Measurements from ENCODE around the gene NKAIN4. TPM values are rescaled to one million over a fixed set of nuclear protein-coding genes. Genes with fewer than 3 reads are reported as not detected.

The NKAIN4 gene
- total RNA-seq, 1 donor from 2014 or later: 183 TPM

- TF ChIP-seq, protein P1, sequence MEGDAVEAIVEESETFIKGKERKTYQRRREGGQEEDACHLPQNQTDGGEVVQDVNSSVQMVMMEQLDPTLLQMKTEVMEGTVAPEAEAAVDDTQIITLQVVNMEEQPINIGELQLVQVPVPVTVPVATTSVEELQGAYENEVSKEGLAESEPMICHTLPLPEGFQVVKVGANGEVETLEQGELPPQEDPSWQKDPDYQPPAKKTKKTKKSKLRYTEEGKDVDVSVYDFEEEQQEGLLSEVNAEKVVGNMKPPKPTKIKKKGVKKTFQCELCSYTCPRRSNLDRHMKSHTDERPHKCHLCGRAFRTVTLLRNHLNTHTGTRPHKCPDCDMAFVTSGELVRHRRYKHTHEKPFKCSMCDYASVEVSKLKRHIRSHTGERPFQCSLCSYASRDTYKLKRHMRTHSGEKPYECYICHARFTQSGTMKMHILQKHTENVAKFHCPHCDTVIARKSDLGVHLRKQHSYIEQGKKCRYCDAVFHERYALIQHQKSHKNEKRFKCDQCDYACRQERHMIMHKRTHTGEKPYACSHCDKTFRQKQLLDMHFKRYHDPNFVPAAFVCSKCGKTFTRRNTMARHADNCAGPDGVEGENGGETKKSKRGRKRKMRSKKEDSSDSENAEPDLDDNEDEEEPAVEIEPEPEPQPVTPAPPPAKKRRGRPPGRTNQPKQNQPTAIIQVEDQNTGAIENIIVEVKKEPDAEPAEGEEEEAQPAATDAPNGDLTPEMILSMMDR (IDR thresholded peaks at IDR 0.05; ENCODE audit: partially characterized antibody, unreplicated experiment): no peak
- H3K9me3 Mint-ChIP-seq (ENCODE audit: unreplicated experiment): peaks cover 6% of the 10 kb centered on the region
- H3K36me3 Mint-ChIP-seq (ENCODE audit: unreplicated experiment): peaks cover 4% of the 10 kb centered on the region
- H3K4me1 Mint-ChIP-seq (ENCODE audit: low read depth, unreplicated experiment): no peaks in the 10 kb centered on the region
- H3K27ac Mint-ChIP-seq (ENCODE audit: unreplicated experiment): no peak overlapping the region
- DNase-seq: no peak
- H3K4me3 Mint-ChIP-seq (ENCODE audit: unreplicated experiment): no peak overlapping the region
- peaks cover 9% of the 10 kb centered on the region for H3K27me3 Mint-ChIP-seq (ENCODE audit: unreplicated experiment)
Observed at GRCh38 chr20:63297796-63298572, 43.7 kb upstream of the NKAIN4 start.

- Mint-ChIP-seq H3K4me3 (ENCODE audit: unreplicated experiment) (no peak overlapping the region), H3K9me3 (ENCODE audit: unreplicated experiment) (peaks cover 6% of the 10 kb centered on the region), H3K27me3 (ENCODE audit: unreplicated experiment) (peaks cover 6% of the 10 kb centered on the region), H3K27ac (ENCODE audit: unreplicated experiment) (no peak overlapping the region), H3K4me1 (ENCODE audit: low read depth, unreplicated experiment) (no peaks in the 10 kb centered on the region), H3K36me3 (ENCODE audit: unreplicated experiment) (peaks cover 4% of the 10 kb centered on the region)
- DNase-seq: no peak
- TF ChIP-seq, protein P1 (IDR thresholded peaks at IDR 0.05; ENCODE audit: partially characterized antibody, unreplicated experiment): no peak
Observed at GRCh38 chr20:63297371-63297781, 43.1 kb upstream of the NKAIN4 start.

DNA sequence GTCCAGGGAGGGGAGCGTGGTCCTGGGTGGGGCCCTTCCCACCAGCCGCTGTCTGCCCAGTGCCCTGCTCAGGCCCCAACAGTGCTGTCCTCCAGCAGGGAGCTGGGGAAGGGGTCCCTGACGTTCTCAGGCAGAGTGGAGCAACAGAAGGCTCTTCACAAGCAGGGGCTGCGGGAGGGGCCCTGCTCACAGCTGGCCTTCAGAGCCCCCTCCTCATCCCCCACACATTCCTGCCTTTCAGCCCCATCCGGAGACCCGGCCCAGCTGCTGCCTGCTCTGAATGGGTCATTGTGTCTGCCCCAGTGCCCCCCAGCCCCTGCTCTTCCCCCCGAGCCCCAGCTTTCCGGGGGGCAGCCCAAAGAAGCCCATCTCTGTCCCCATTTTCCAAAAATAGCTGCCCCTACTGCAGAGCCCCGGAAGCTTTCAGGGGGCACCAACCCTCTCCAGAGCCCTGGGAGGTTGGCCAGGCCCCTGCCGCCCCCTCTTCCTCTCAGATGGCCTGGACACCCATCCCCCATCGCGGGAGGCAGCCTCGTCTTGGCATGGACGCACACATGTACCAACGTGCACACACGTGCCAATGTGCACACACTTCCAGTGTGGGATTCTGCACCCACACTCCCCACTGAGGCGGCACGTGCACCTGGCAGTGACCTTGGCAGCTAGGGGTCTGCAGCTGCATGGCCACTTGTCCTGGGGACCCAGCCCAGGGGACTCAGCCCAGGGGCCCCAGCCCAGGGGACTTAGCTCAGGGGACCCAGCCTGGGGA, 42.5 kb upstream of the NKAIN4 start:
- TF ChIP-seq, protein P1 (IDR thresholded peaks at IDR 0.05; ENCODE audit: partially characterized antibody, unreplicated experiment): no peak
- H3K4me3 Mint-ChIP-seq (ENCODE audit: unreplicated experiment): no peak overlapping the region
- peaks cover 1% of the 10 kb centered on the region for H3K4me1 Mint-ChIP-seq (ENCODE audit: low read depth, unreplicated experiment)
- peaks cover 4% of the 10 kb centered on the region for H3K36me3 Mint-ChIP-seq (ENCODE audit: unreplicated experiment)
- peaks cover 6% of the 10 kb centered on the region for H3K27me3 Mint-ChIP-seq (ENCODE audit: unreplicated experiment)
- DNase-seq: no peak
- no peak overlapping the region for H3K27ac Mint-ChIP-seq (ENCODE audit: unreplicated experiment)
- peaks cover 9% of the 10 kb centered on the region for H3K9me3 Mint-ChIP-seq (ENCODE audit: unreplicated experiment)

DNA sequence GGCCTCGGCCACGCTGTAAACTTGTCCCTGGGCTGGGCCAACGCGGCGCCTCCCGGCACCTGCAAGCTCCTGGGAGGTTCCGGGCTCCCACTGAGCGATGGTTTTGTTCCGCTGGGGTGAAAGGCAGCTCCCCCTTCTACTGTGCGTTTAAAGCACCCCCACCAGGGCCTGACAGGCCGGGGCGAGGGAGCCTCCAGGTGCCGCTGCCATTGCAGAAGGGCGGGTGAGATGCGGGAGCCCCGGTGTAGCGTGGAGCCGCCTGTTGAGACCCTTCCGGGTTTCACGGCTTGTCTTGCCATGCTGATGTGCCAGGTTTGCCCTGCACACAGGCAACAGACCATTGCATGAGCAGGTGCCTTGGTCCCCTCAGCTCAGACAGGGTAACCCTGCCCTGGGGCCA, 41.6 kb upstream of the NKAIN4 start:
- no peak for DNase-seq
- no peak overlapping the region for H3K4me3 Mint-ChIP-seq (ENCODE audit: unreplicated experiment)

More for the DNA sequence above, 41.6 kb upstream of the NKAIN4 start:
- H3K27ac Mint-ChIP-seq (ENCODE audit: unreplicated experiment): no peak overlapping the region
- H3K4me1 Mint-ChIP-seq (ENCODE audit: low read depth, unreplicated experiment): peaks cover 1% of the 10 kb centered on the region
- H3K27me3 Mint-ChIP-seq (ENCODE audit: unreplicated experiment): peaks cover 6% of the 10 kb centered on the region
- TF ChIP-seq, protein P1 (IDR thresholded peaks at IDR 0.05; ENCODE audit: partially characterized antibody, unreplicated experiment): no peak
- peaks cover 7% of the 10 kb centered on the region for H3K9me3 Mint-ChIP-seq (ENCODE audit: unreplicated experiment)
- H3K36me3 Mint-ChIP-seq (ENCODE audit: unreplicated experiment): peaks cover 4% of the 10 kb centered on the region
